ENCODE results near the gene LAMP2. TPM values are rescaled to one million over a fixed set of nuclear protein-coding genes. Genes with fewer than 3 reads are reported as not detected.
A peak's percentile ranks its signal among the peaks of the same experiment; 100 is the strongest.

The LAMP2 gene
- total and polyA plus RNA-seq, 9 of the 15 experiments (the other 6 are each of a cell fraction or from before 2014, with no cell fraction given), result 22.3 to 77.7 (median 48.6) TPM

DNA sequence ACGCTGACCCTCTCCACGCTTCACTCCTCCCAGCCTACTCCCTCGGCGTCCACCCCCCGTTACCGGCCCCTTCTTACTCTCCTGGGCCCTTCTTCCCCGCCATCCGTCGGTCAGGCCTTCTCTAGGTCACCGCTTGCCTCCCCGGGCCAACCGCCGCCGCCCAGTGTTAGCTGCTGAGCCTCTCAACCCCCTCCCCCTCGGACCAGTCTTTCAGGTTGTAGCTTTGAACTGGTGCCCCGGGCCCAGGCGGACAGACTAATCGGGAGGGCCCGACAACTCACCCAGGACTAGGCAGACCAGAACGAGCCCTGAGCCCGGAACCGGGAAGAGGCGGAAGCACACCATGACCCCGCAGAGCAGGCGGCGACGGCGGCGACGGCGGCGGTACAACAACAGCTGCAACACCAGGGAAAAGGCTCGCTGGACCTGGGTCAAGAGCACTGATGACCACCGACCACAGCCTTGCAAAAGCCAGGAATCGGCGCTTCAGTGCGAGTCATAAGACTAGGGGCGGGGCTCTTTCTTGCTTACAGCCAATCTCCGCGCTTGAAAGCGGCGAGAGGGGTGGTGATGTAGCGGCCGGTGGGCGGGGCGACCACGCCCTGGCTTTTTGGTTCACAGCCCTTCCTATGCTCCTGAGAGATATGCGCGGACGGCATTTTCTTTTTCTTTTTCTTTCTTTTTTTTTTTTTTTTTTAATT, at the start of gene LAMP2 (continued):
- TF ChIP-seq HDAC1 (IDR thresholded peaks at IDR 0.05) (peak in 1 of 2 experiments; percentile 51; a peak in 1 of 4 replicates), EP400 (IDR thresholded peaks at IDR 0.05) (peak; percentile 56; the same call in 1 of the 2 replicates), SRF (CRISPR knock-in tag; IDR thresholded peaks at IDR 0.05) (no peak), SMARCC2 (IDR thresholded peaks at IDR 0.05; ENCODE audit: low read depth) (no peak), NCOA1 (IDR thresholded peaks at IDR 0.05; ENCODE audit: low read depth) (no peak), L3MBTL2 (IDR thresholded peaks at IDR 0.05) (peak; percentile 29; the same call in 1 of the 2 replicates), NFIX (CRISPR knock-in tag; IDR thresholded peaks at IDR 0.05; ENCODE audit: low read depth) (no peak), SRSF1 (IDR thresholded peaks at IDR 0.05; ENCODE audit: low read depth, low read length) (no peak), SNRNP70 (optimal IDR thresholded peaks at IDR 0.05; ENCODE audit: low read depth, low read length) (no peak), TCF7L2 (IDR thresholded peaks at IDR 0.05; ENCODE audit: low read depth, low read length) (no peak), YBX1 (IDR thresholded peaks at IDR 0.05) (no peak), JUND (IDR thresholded peaks at IDR 0.05; ENCODE audit: borderline replicate concordance, low read depth, low read length) (peak; percentile 38; the same call in 1 of the 2 replicates), JUND (tag; IDR thresholded peaks at IDR 0.05; ENCODE audit: borderline replicate concordance, low read depth, low read length) (no peak), SUPT5H (IDR thresholded peaks at IDR 0.05) (peak; percentile 82)
- TF ChIP-seq, protein P1, sequence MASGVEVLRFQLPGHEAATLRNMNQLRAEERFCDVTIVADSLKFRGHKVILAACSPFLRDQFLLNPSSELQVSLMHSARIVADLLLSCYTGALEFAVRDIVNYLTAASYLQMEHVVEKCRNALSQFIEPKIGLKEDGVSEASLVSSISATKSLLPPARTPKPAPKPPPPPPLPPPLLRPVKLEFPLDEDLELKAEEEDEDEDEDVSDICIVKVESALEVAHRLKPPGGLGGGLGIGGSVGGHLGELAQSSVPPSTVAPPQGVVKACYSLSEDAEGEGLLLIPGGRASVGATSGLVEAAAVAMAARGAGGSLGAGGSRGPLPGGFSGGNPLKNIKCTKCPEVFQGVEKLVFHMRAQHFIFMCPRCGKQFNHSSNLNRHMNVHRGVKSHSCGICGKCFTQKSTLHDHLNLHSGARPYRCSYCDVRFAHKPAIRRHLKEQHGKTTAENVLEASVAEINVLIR (CRISPR knock-in tag; IDR thresholded peaks at IDR 0.05), result no peak
- TF ChIP-seq, protein P2, sequence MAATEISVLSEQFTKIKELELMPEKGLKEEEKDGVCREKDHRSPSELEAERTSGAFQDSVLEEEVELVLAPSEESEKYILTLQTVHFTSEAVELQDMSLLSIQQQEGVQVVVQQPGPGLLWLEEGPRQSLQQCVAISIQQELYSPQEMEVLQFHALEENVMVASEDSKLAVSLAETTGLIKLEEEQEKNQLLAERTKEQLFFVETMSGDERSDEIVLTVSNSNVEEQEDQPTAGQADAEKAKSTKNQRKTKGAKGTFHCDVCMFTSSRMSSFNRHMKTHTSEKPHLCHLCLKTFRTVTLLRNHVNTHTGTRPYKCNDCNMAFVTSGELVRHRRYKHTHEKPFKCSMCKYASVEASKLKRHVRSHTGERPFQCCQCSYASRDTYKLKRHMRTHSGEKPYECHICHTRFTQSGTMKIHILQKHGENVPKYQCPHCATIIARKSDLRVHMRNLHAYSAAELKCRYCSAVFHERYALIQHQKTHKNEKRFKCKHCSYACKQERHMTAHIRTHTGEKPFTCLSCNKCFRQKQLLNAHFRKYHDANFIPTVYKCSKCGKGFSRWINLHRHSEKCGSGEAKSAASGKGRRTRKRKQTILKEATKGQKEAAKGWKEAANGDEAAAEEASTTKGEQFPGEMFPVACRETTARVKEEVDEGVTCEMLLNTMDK (IDR thresholded peaks at IDR 0.05; ENCODE audit: borderline replicate concordance, insufficient read depth, low read depth, low read length, poor library complexity, severe bottlenecking), result no peak
- TF ChIP-seq, protein P3, sequence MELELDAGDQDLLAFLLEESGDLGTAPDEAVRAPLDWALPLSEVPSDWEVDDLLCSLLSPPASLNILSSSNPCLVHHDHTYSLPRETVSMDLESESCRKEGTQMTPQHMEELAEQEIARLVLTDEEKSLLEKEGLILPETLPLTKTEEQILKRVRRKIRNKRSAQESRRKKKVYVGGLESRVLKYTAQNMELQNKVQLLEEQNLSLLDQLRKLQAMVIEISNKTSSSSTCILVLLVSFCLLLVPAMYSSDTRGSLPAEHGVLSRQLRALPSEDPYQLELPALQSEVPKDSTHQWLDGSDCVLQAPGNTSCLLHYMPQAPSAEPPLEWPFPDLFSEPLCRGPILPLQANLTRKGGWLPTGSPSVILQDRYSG (tag; conservative IDR thresholded peaks at IDR 0.05; ENCODE audit: low read depth), result no peak
- TF ChIP-seq, protein P4, sequence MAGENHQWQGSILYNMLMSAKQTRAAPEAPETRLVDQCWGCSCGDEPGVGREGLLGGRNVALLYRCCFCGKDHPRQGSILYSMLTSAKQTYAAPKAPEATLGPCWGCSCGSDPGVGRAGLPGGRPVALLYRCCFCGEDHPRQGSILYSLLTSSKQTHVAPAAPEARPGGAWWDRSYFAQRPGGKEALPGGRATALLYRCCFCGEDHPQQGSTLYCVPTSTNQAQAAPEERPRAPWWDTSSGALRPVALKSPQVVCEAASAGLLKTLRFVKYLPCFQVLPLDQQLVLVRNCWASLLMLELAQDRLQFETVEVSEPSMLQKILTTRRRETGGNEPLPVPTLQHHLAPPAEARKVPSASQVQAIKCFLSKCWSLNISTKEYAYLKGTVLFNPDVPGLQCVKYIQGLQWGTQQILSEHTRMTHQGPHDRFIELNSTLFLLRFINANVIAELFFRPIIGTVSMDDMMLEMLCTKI (IDR thresholded peaks at IDR 0.05; ENCODE audit: partially characterized antibody), result no peak
- TF ChIP-seq, protein P5, sequence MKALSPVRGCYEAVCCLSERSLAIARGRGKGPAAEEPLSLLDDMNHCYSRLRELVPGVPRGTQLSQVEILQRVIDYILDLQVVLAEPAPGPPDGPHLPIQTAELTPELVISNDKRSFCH (CRISPR knock-in tag; IDR thresholded peaks at IDR 0.05), result no peak
- TF ChIP-seq, protein P5 (tag; IDR thresholded peaks at IDR 0.05), result no peak
- TF ChIP-seq, protein P6, sequence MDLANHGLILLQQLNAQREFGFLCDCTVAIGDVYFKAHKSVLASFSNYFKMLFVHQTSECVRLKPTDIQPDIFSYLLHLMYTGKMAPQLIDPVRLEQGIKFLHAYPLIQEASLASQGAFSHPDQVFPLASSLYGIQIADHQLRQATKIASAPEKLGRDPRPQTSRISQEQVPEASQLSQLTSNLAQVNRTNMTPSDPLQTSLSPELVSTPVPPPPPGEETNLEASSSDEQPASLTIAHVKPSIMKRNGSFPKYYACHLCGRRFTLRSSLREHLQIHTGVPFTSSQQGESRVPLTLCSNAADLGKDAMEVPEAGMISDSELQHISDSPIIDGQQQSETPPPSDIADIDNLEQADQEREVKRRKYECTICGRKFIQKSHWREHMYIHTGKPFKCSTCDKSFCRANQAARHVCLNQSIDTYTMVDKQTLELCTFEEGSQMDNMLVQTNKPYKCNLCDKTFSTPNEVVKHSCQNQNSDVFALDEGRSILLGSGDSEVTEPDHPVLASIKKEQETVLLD (IDR thresholded peaks at IDR 0.05), result no peak

Measured in K562 (cell line).